CMK (cell line): ENCODE measurements around the gene ELSPBP1.
"Not testable (repeated sequence)": the region's sequence is repeated elsewhere in the genome, so short reads cannot be mapped to it uniquely, and the experiment has no call there.

ENCODE experiments used
- DNase-seq: peaks from one replicate; pipeline ENCODE4 v3.0.0-alpha.2; 2010; ENCODE audit warnings: low read depth

The ELSPBP1 gene

GRCh38 chr19:48043675-48044258 lies 49.3 kb downstream of the ELSPBP1 start, which contains the start of gene CABP5:
Gene CABP5, minus strand, starts transcription at chr19:48044079. Its CDS starts 157 bp downstream, at chr19:48043922.
- peak; percentile 90 for DNase-seq

DNA sequence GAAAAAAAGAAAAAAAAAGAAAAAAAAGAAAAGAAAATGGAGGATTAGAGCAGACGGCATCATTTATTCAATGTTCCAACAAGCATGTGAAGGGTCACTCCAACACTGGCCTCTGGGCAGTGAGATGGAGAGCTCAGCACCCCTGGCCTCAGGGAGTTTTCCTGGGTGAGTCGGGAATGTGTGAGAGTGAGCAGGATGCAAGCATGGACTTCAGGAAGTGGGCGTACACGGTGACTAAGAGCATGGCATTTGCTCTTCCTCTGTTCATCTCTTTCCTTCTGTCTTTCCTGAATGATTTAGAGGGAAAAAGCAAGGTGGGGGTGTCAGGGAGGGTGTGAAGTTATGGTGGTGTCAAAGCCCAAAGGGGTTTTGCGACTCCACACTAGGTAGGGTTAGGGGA lies 50.1 kb downstream of the ELSPBP1 start:
- no peak for DNase-seq

GRCh38 chr19:48051335-48052033 lies 57.1 kb downstream of the ELSPBP1 start:
- DNase-seq: peak; percentile 52

DNA sequence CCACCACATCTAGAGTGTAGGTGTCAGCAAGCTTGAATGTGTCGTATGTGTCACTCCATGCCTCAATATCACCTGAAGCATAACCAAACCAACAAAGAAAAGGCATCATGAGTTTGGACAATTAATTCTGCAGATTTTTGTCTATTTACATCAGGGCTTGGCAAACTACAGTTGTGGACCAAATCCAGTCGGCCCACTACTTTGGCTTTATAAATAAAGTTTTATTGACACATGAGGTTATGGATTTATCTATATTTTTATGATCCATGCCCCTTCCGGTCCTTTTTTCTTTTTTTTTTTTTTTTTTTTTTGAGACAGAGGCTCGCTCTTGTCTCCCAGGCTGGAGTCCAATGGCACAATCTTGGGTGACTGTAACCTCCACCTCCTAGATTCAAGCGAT lies 58.6 kb downstream of the ELSPBP1 start:
- no peak for DNase-seq

GRCh38 chr19:48053856-48054255 lies 59.4 kb downstream of the ELSPBP1 start:
- DNase-seq: no peak

- no peak for DNase-seq
These were observed 64.9 kb downstream of the ELSPBP1 start for GRCh38 chr19:48059331-48059730.

GRCh38 chr19:48060381-48060780 lies 65.9 kb downstream of the ELSPBP1 start:
- DNase-seq: no peak

DNA sequence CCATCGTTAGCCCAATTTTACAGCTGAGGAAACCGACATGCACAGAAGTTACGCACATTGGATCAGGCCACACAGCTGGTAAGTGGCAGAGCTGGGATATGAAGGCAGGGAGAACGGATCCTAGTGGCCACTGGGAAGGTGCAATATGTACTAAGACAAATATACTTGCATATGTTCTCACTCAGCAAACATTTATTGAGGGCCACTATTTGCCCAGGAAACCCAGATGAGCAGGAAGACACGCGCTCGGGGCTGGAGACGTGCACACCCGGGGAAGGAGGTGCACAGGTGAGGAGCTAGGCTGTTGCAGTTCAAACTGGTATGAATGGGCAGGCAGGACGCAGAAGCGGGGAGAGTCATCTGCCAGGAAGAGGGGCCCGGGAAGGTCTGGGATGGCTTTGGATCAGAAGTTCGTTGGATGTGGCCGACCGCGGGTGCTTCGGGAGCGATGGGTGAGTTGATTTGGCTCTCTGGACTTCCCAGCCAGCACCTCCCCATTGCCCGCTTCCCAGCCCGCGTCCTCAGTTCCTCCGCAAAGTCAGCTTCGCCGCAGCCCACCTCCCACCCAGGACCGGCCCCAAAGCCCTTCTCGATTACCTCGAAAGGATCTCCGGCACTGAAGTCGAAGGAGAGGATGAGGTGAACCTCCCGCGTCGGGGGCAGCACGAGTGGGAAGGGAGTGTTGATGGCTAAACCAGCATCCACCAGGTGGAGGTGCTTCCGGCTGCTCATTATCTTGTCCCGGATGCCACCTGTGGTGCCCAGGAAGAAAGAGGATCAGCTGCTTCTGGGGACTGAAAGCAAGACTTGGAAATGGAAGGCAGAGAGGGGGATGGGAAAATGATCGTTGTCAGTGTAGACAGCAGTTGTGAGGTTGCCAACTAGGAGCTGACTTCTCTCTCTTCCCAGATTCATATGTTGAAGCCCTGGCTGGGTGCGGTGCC lies 67.2 kb downstream of the ELSPBP1 start:
- DNase-seq: no peak

GRCh38 chr19:48064509-48064908 lies 70.1 kb downstream of the ELSPBP1 start:
- no peak for DNase-seq

DNA sequence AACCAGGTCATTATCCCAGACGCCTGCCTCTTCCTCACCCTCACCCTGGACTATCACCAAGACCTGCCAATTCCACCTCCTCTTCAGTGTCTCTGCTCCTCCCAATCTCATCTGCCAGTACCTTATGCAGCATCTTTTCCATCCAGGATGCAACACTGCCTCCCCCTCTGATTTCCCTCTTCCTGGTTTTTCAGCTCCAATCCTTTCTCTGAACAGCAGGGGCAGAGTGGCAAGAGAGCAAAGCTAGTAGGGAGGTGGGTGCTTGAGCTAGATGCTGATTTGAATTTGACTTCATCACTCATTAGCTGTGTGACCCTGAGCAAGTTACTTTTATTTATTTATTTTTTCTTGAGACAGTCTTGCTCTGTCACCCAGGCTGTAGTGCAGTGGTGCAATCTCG lies 75.0 kb downstream of the ELSPBP1 start:
- no peak for DNase-seq

GRCh38 chr19:48070177-48070769 lies 75.8 kb downstream of the ELSPBP1 start:
- not testable (repeated sequence) for DNase-seq
